HL-60 (cell line): Measurements from ENCODE around the gene TMEM178A.

Source experiments
- GABPA ChIP-seq: IDR thresholded peaks from 2 replicates; pipeline ENCODE4 v1.6.1; 2012; ENCODE audit warnings: low read depth
- POLR2AphosphoS5 ChIP-seq: IDR thresholded peaks from 2 replicates; pipeline ENCODE4 v1.6.1; 2012; ENCODE audit warnings: low read depth

DNA sequence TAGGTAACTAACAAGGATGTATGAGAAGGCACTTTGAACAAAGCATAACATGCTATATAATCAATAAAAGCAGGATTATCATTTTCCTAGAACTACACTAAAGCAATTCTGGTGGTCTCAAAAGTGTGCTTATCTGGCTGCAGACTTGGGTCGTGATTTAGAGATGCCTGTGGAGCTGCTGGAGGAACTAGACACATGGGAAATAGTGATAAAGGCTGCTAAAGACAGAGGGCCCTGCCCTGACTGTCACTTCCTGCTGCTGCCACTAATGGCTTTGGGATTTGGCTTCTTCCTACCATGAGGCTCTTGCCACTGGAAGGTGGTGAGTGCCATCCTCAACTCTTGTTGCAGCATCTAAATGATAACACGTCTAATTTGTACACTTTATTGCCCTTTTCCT is 22.5 kb downstream of the TMEM178A start:
- TF ChIP-seq POLR2AphosphoS5 (no peak), GABPA (no peak)
